Vagina (tissue), 2 donors: ENCODE data around the gene PLA2G4B.

ENCODE experiments used
- CTCF ChIP-seq, 3 experiments: fragments of 450-650 bp in 2 of 3; fragments of 200-600 bp in 1 of 3; sonication (generic) in 1 of 3; IDR thresholded peaks; one replicate each; pipeline ENCODE4 v1.5.1; 2017 to 2019; ENCODE audit warnings: antibody characterized with exemption in 3 of 3, mild to moderate bottlenecking in 2 of 3, moderate library complexity in 2 of 3
- POLR2A ChIP-seq, 2 donors: fragments of 450-650 bp; IDR thresholded peaks; one replicate each; pipeline ENCODE4 v1.6.1; 2017; ENCODE audit warnings: antibody characterized with exemption in 2 of 2, mild to moderate bottlenecking in 2 of 2, moderate library complexity in 2 of 2

- TF ChIP-seq CTCF (IDR thresholded peaks at IDR 0.05) (no peak), POLR2A (IDR thresholded peaks at IDR 0.05) (no peak)
These were observed 14.4 kb upstream of the PLA2G4B start for GRCh38 chr15:41824062-41824745.
